MM.1S (cell line): ENCODE measurements around the gene KCNJ2.

Experiments
- CTCF ChIP-seq: fragments of 300-600 bp; sonication (generic); IDR thresholded peaks from 2 replicates; pipeline ENCODE4 v1.5.1; 2016; ENCODE audit warnings: antibody characterized with exemption, low read length, mixed read lengths
- EZH2 ChIP-seq: fragments of 300-600 bp; sonication (generic); optimal IDR thresholded peaks from 2 replicates; pipeline ENCODE3; 2017; ENCODE audit warnings: low read depth, mild to moderate bottlenecking, antibody characterized with exemption, low read length, mixed read lengths
- EZH2phosphoT487 ChIP-seq: fragments of 300-600 bp; sonication (generic); IDR thresholded peaks from 2 replicates; pipeline ENCODE4 v1.6.1; 2018; ENCODE audit warnings: antibody characterized with exemption, low read length

GRCh38 chr17:70185285-70185684 is 16.0 kb downstream of the KCNJ2 start:
- TF ChIP-seq CTCF (no peak), EZH2phosphoT487 (no peak), EZH2 (no peak)
